CD14-positive monocyte (primary cell): ENCODE data around the gene FGB. TPM values are rescaled to one million over a fixed set of nuclear protein-coding genes. Genes with fewer than 3 reads are reported as not detected.

Experiments used
- DNase-seq, 3 donors: peaks; one replicate each; pipeline ENCODE4 v3.0.0-alpha.2; 2011 to 2022
- H2AFZ ChIP-seq: 2 replicates; pipeline ENCODE4 v1.6.0; 2012; ENCODE audit warnings: mild to moderate bottlenecking, low read depth, low read length, inconsistent platforms; ENCODE audit not compliant: insufficient read depth, poor library complexity, severe bottlenecking
- H3K27ac ChIP-seq, 2 donors: 1 replicate in 1 of 2; 2 replicates in 1 of 2; pipeline ENCODE4 v1.5.1; 2012 to 2013; ENCODE audit warnings: low read length in 2 of 2, control low read depth in 1 of 2, inconsistent platforms in 1 of 2, low read depth in 1 of 2, mild to moderate bottlenecking in 1 of 2
- H3K27me3 ChIP-seq, 2 donors: one replicate each; pipeline versions ENCODE4 v1.6.0 to v1.6.1; 2011 to 2013; ENCODE audit warnings: low read length in 2 of 2; ENCODE audit not compliant: control insufficient read depth in 2 of 2, insufficient read depth in 2 of 2
- H3K36me3 ChIP-seq, 2 donors: replicated peaks in 1 of 2; 1 replicate in 1 of 2; 2 replicates in 1 of 2; pipeline versions ENCODE4 v1.5.1 to v1.6.1; 2012 to 2013; ENCODE audit warnings: low read length in 2 of 2, control low read depth in 1 of 2, inconsistent platforms in 1 of 2, mild to moderate bottlenecking in 1 of 2; ENCODE audit not compliant: insufficient read depth in 2 of 2, control insufficient read depth in 1 of 2
- H3K4me1 ChIP-seq, 2 donors: 1 replicate in 1 of 2; 2 replicates in 1 of 2; pipeline versions ENCODE4 v1.5.1 to v1.6.1; 2012 to 2013; ENCODE audit warnings: low read length in 2 of 2, control low read depth in 1 of 2, inconsistent platforms in 1 of 2, mild to moderate bottlenecking in 1 of 2, moderate library complexity in 1 of 2; ENCODE audit not compliant: insufficient read depth in 2 of 2, control insufficient read depth in 1 of 2
- H3K4me2 ChIP-seq: replicated peaks from 2 replicates; pipeline ENCODE3; 2012; ENCODE audit warnings: low read length, moderate library complexity, mild to moderate bottlenecking; ENCODE audit not compliant: poor library complexity, severe bottlenecking; ENCODE audit errors: extremely low read depth
- H3K4me3 ChIP-seq, 3 experiments: fragments of 200-600 bp in 1 of 3; sonication (generic) in 1 of 3; replicated peaks in 1 of 3; 1 replicate in 2 of 3; 2 replicates in 1 of 3; pipeline ENCODE4 v1.5.1; 2011 to 2013; ENCODE audit warnings: low read length in 3 of 3, mild to moderate bottlenecking in 3 of 3, control low read depth in 2 of 3, low read depth in 2 of 3, inconsistent platforms in 1 of 3, moderate library complexity in 1 of 3
- H3K79me2 ChIP-seq: 2 replicates; pipeline ENCODE4 v1.6.0; 2012; ENCODE audit warnings: mild to moderate bottlenecking, control low read depth, inconsistent platforms, low read length, moderate library complexity; ENCODE audit not compliant: insufficient read depth
- H3K9ac ChIP-seq: 2 replicates; pipeline ENCODE4 v1.6.0; 2017; ENCODE audit warnings: low read length, mild to moderate bottlenecking; ENCODE audit not compliant: insufficient read depth, poor library complexity, severe bottlenecking
- H3K9me3 ChIP-seq, 2 donors: replicated peaks in 1 of 2; 1 replicate in 1 of 2; 2 replicates in 1 of 2; pipeline versions ENCODE4 v1.5.1 to v1.6.1; 2012 to 2013; ENCODE audit warnings: low read length in 2 of 2, control low read depth in 1 of 2; ENCODE audit not compliant: control insufficient read depth in 1 of 2, insufficient read depth in 1 of 2
- H4K20me1 ChIP-seq: 2 replicates; pipeline ENCODE4 v1.6.0; 2012; ENCODE audit warnings: mild to moderate bottlenecking, low read length, control low read depth, moderate library complexity; ENCODE audit not compliant: insufficient read depth
- H3K27ac Mint-ChIP-seq, 7 donors: one replicate each; pipeline ENCODE4 v1.8.0; 2020; ENCODE audit warnings: mild to moderate bottlenecking in 7 of 7, mixed read lengths in 7 of 7, moderate library complexity in 6 of 7, inconsistent platforms in 2 of 7
- H3K27me3 Mint-ChIP-seq, 3 donors: one replicate each; pipeline ENCODE4 v1.8.0; 2021 to 2022; ENCODE audit warnings: low read depth in 3 of 3, mild to moderate bottlenecking in 3 of 3, mixed read lengths in 3 of 3, moderate library complexity in 3 of 3, inconsistent platforms in 1 of 3
- H3K36me3 Mint-ChIP-seq, 2 donors: one replicate each; pipeline ENCODE4 v1.8.0; 2020; ENCODE audit warnings: mixed read lengths in 2 of 2, inconsistent platforms in 1 of 2, mild to moderate bottlenecking in 1 of 2
- H3K4me1 Mint-ChIP-seq: one replicate; pipeline ENCODE4 v1.8.0; 2020; ENCODE audit warnings: mild to moderate bottlenecking, mixed read lengths
- H3K4me3 Mint-ChIP-seq, 2 donors: one replicate each; pipeline ENCODE4 v1.8.0; 2020; ENCODE audit warnings: mild to moderate bottlenecking in 2 of 2, mixed read lengths in 2 of 2, moderate library complexity in 1 of 2
- H3K9me3 Mint-ChIP-seq, 7 donors: one replicate each; pipeline ENCODE4 v1.8.0; 2020 to 2022; ENCODE audit warnings: mixed read lengths in 7 of 7, mild to moderate bottlenecking in 6 of 7, moderate library complexity in 6 of 7, inconsistent platforms in 2 of 7
- CTCF ChIP-seq: fragments of 200-600 bp; IDR thresholded peaks from one replicate; pipeline ENCODE4 v1.8.0; 2022; ENCODE audit warnings: antibody characterized with exemption, mild to moderate bottlenecking
- WGBS: methylation state at CpG from one replicate; pipeline ENCODE4 v1.1.5; 2013; ENCODE audit warnings: missing lambda C conversion rate; ENCODE audit not compliant: insufficient coverage; 5-methylcytosine and 5-hydroxymethylcytosine counted together
- intact Hi-C, 2 donors: fragments of 100-400 bp; cut with micrococcal nuclease; formaldehyde crosslinking; loops; one replicate each; pipeline versions ENCODE4 v1.15.0 to v1.15.1; 2023
- polyA plus RNA-seq, 3 donors: library from polyadenylated mRNA; depleted of rRNA in 1 of 3; unstranded in 2 of 3; stranded (reverse) in 1 of 3; fragments of 300-500 nt in 2 of 3; fragments of >200 nt in 1 of 3; fragmentation: Illumina TruSeq in 2 of 3; gene quantifications; 1 replicate in 2 of 3; 2 replicates in 1 of 3; pipeline ENCODE4 v1.2.3, GENCODE V29; 2012 to 2021

Gene FGB
- polyA plus RNA-seq, 3 donors = not detected

- Mint-ChIP-seq H3K9me3 (no peaks in the 10 kb centered on the region), H3K4me3 (no peak overlapping the region), H3K27me3 (peaks cover 0 to 2% (median 0%) of the 10 kb centered on the region in 3 donors), H3K4me1 (peaks cover 8% of the 10 kb centered on the region), H3K36me3 (no peaks in the 10 kb centered on the region), H3K27ac (peak overlapping the region in 1 of 7 donors; percentile 56)
- peak overlapping the region; percentile 43 for H2AFZ ChIP-seq
- H3K4me1 ChIP-seq = no peaks in the 10 kb centered on the region
- no peaks in the 10 kb centered on the region for H3K36me3 ChIP-seq
- DNase-seq = no peak
- 43% methylated on average over 2 of the region's 4 CpGs for WGBS
- no peaks in the 10 kb centered on the region for H3K9me3 ChIP-seq
- intact Hi-C loops = no loop called here
- H3K4me2 ChIP-seq = no peak overlapping the region
- no peaks in the 10 kb centered on the region for H4K20me1 ChIP-seq
- no peak overlapping the region for H3K9ac ChIP-seq
- no peak overlapping the region for H3K27ac ChIP-seq
- no peak overlapping the region for H3K4me3 ChIP-seq
- no peaks in the 10 kb centered on the region for H3K27me3 ChIP-seq
- no peaks in the 10 kb centered on the region for H3K79me2 ChIP-seq
- no peak for TF ChIP-seq CTCF
Observed at GRCh38 chr4:154616287-154616686, 53.5 kb downstream of the FGB start.

GRCh38 chr4:154616731-154617130, 53.9 kb downstream of the FGB start:
- peak overlapping the region; percentile 43 for H2AFZ ChIP-seq
- no peaks in the 10 kb centered on the region for H3K9me3 ChIP-seq
- no CpG with 5 or more reads among the region's 2 CpGs for WGBS
- H3K4me1 ChIP-seq = no peaks in the 10 kb centered on the region
- H3K4me1 Mint-ChIP-seq = peaks cover 8% of the 10 kb centered on the region
- no peak overlapping the region for H3K4me2 ChIP-seq
- H3K79me2 ChIP-seq = no peaks in the 10 kb centered on the region
- no peak for TF ChIP-seq CTCF
- no peak overlapping the region for H3K9ac ChIP-seq
- H3K27me3 Mint-ChIP-seq = peaks cover 0 to 3% (median 0%) of the 10 kb centered on the region in 3 donors
- no peaks in the 10 kb centered on the region for H3K36me3 ChIP-seq
- H3K27ac ChIP-seq = no peak overlapping the region
- DNase-seq = no peak
- no peaks in the 10 kb centered on the region for H3K9me3 Mint-ChIP-seq
- intact Hi-C loops = no loop called here
- no peaks in the 10 kb centered on the region for H4K20me1 ChIP-seq
- no peaks in the 10 kb centered on the region for H3K36me3 Mint-ChIP-seq
- H3K4me3 Mint-ChIP-seq = no peak overlapping the region
- H3K4me3 ChIP-seq = no peak overlapping the region
- no peaks in the 10 kb centered on the region for H3K27me3 ChIP-seq
- no peak overlapping the region for H3K27ac Mint-ChIP-seq
